Endothelial cell (in vitro differentiated cells): ENCODE results near the gene SEMA6B. TPM values are rescaled to one million over a fixed set of nuclear protein-coding genes. Genes with fewer than 3 reads are reported as not detected.

Experiments
- DNase-seq: peaks from one replicate; pipeline ENCODE4 v3.0.0; 2021; ENCODE audit warnings: low spot score
- H3K27ac Mint-ChIP-seq: one replicate; pipeline ENCODE4 v1.8.0; 2021; ENCODE audit warnings: mixed read lengths, inconsistent platforms; ENCODE audit not compliant: unreplicated experiment
- H3K27me3 Mint-ChIP-seq: one replicate; pipeline ENCODE4 v1.8.0; 2021; ENCODE audit warnings: mild to moderate bottlenecking, moderate library complexity, mixed read lengths, inconsistent platforms; ENCODE audit not compliant: unreplicated experiment
- H3K36me3 Mint-ChIP-seq: one replicate; pipeline ENCODE4 v1.8.0; 2021; ENCODE audit warnings: mild to moderate bottlenecking, low read depth, mixed read lengths, inconsistent platforms; ENCODE audit not compliant: unreplicated experiment
- H3K4me1 Mint-ChIP-seq: one replicate; pipeline ENCODE4 v1.8.0; 2021; ENCODE audit warnings: mild to moderate bottlenecking, mixed read lengths, inconsistent platforms; ENCODE audit not compliant: unreplicated experiment
- H3K4me3 Mint-ChIP-seq: one replicate; pipeline ENCODE4 v1.8.0; 2021; ENCODE audit warnings: mild to moderate bottlenecking, mixed read lengths, inconsistent platforms; ENCODE audit not compliant: unreplicated experiment
- H3K9me3 Mint-ChIP-seq: one replicate; pipeline ENCODE4 v1.8.0; 2021; ENCODE audit warnings: mixed read lengths, inconsistent platforms; ENCODE audit not compliant: unreplicated experiment
- total RNA-seq: library from RNA; stranded (reverse); fragmentation: NEBNext Ultra II Directional; extraction: Animal tissue kit (Norgen Biotek cat#: 25700); gene quantifications from one replicate; pipeline ENCODE4 v1.2.1, GENCODE V29; 2021; ENCODE audit not compliant: unreplicated experiment
- TF ChIP-seq, protein P1 (sequence below): fragments of 200-600 bp; sonication (generic); IDR thresholded peaks from one replicate; pipeline ENCODE4 v1.5.0; 2021; ENCODE audit warnings: antibody characterized with exemption; ENCODE audit not compliant: unreplicated experiment

Gene SEMA6B
- total RNA-seq, 1 donor from 2014 or later = 43.7 TPM

DNA sequence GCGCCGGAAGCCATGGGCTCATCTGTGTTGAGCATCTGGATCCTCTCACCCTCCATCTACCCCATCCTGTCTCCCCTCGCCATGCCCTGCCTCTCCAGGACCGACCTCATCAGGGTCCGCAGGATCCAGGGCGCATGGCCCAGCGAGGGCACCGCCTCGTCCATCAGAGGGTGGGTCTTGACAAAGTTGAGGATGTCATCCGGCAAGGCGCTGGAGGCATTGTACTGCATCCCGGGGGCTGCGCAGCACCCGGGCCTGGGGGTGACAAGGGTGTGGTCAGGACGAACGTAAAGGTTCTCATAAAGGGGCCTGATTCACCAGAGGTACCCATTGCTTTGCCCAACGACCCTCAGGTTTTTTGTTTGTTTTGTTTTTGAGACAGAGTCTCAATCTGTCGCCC lies 9.5 kb downstream of the SEMA6B start:
- Mint-ChIP-seq H3K4me1 (peaks cover 6% of the 10 kb centered on the region), H3K27ac (no peak overlapping the region), H3K4me3 (peak overlapping the region; percentile 67), H3K36me3 (peaks cover 32% of the 10 kb centered on the region), H3K9me3 (no peaks in the 10 kb centered on the region), H3K27me3 (peaks cover 8% of the 10 kb centered on the region)
- DNase-seq = no peak
- TF ChIP-seq, protein P1, sequence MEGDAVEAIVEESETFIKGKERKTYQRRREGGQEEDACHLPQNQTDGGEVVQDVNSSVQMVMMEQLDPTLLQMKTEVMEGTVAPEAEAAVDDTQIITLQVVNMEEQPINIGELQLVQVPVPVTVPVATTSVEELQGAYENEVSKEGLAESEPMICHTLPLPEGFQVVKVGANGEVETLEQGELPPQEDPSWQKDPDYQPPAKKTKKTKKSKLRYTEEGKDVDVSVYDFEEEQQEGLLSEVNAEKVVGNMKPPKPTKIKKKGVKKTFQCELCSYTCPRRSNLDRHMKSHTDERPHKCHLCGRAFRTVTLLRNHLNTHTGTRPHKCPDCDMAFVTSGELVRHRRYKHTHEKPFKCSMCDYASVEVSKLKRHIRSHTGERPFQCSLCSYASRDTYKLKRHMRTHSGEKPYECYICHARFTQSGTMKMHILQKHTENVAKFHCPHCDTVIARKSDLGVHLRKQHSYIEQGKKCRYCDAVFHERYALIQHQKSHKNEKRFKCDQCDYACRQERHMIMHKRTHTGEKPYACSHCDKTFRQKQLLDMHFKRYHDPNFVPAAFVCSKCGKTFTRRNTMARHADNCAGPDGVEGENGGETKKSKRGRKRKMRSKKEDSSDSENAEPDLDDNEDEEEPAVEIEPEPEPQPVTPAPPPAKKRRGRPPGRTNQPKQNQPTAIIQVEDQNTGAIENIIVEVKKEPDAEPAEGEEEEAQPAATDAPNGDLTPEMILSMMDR = no peak

DNA sequence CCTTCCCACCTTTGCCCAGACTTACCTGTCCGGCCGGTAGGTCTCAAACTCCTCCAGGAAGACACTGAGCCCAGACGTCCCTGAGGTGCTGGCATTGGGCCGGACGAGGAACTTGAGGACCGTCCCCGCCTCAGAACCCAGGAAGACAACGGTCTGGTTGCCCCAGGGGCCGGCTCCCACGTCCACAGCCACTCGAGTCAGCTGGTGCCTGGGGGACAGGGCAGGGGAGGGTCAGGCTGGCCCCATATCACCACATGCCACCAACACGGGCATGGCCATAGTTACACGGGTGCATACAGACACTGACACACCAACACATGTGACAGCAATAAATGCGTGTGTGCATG lies 11.3 kb downstream of the SEMA6B start:
- TF ChIP-seq, protein P1 = no peak
- H3K9me3 Mint-ChIP-seq = no peaks in the 10 kb centered on the region
- H3K4me1 Mint-ChIP-seq = peaks cover 6% of the 10 kb centered on the region
- peaks cover 21% of the 10 kb centered on the region for H3K36me3 Mint-ChIP-seq
- H3K27me3 Mint-ChIP-seq = peaks cover 7% of the 10 kb centered on the region
- DNase-seq = no peak
- H3K4me3 Mint-ChIP-seq = no peak overlapping the region
- no peak overlapping the region for H3K27ac Mint-ChIP-seq

DNA sequence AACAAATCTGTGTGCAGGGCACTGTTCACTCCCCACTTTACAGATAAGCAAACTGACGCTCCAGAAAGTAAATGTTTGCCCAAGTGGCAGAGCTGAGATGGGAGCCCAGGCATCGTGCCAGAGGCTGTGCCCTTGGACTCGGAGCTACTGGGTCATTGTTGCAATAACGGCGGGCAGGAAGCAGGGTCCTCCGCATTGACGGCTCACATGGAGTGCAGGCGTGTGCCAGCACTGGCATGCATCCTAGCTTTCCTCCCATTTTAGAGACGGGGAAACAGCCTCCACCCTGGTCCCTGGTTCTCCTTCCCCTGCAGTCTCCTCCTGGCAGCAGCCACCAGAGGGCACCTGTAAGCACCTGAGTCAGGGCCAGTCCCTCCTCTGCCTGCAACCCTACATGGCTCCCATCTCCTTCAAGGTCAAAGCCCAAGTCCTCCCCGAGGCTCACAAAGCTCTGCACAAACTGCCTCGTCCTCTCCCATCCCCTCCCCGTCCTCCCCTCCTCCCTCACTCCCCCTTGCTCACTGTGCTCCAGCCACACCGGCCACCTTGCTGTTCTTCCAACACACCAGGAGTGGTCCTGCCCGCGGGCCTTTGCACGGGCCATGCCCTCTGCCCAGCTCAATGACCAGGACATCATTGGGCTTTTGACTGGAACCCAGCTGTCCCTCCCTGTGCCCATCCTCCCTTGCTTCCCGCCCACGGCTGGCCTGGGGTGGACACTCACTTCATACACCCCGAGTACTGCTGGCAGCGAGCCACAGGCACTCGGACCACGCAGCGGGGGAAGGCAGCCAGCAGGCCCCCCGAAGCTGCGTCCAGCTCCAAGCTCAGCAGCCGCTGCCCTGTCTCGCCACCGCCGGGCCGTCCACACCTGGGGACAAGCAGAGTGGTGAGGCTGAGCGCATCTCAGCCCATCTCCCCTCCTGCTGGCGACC lies 11.9 kb downstream of the SEMA6B start:
- Mint-ChIP-seq H3K36me3 (peaks cover 17% of the 10 kb centered on the region), H3K4me1 (peaks cover 3% of the 10 kb centered on the region), H3K27me3 (peaks cover 5% of the 10 kb centered on the region), H3K4me3 (no peak overlapping the region), H3K27ac (no peak overlapping the region), H3K9me3 (no peaks in the 10 kb centered on the region)
- TF ChIP-seq, protein P1 = no peak
- no peak for DNase-seq

DNA sequence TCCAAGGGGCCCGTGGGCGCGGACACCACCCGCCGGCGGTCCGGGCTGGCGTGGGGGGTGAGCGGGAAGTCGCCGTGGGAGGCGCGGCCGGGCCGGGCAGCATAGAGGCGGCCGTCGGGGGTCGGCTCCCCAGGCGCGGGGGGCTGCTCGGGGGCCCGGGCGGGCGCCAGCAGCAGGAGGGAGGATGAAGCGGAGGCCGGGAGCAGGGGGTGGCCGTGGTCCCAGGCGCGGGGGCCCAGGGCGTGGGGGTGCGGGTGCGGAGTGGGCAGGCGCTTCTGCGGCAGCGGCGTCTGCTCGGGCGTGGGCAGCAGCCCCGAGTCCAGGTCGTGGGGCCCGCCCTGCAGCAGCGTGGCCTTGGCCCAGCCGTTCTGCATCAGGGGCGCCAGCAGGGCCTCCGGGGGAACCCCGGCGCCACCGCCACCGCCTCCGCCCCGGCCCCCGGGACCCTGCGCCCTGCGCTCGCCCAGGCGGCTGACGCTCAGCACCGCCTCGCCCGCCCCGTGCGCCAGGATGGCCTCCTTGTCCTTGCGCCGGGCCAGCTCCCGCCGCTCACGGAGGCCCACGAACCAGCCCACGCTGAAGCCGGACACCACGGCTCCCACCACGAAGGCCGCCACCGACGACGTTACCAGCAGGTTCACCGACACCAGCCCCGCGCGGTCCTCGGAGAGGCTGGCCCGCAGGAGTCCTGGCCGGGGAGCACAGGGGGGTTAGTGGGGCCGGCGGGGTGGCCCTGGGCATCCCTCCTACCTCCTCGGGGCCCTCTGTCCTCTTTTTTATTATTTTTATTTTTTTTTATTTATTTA lies 15.4 kb downstream of the SEMA6B start:
- Mint-ChIP-seq H3K27me3 (peaks cover 7% of the 10 kb centered on the region), H3K4me3 (no peak overlapping the region), H3K9me3 (no peaks in the 10 kb centered on the region), H3K4me1 (peaks cover 6% of the 10 kb centered on the region), H3K36me3 (peaks cover 6% of the 10 kb centered on the region), H3K27ac (no peak overlapping the region)
- no peak for DNase-seq
- TF ChIP-seq, protein P1 = no peak
